Hematopoietic multipotent progenitor cell treated with erythropoietin and hydrocortisone succinate and interleukin-3 and kit ligand, for 6 days (in vitro differentiated cells): ENCODE data around the gene FBP2.
"Not testable (repeated sequence)": the region's sequence is repeated elsewhere in the genome, so short reads cannot be mapped to it uniquely, and the experiment has no call there.

Experiments used
- DNase-seq: peaks from one replicate; pipeline ENCODE4 v3.0.0-alpha.2; 2015

Gene FBP2

GRCh38 chr9:94554439-94555331, 38.9 kb downstream of the FBP2 start, which contains the start of gene PCAT7:
PCAT7 (plus strand) TSS chr9:94555083.
- peak; percentile 60 for DNase-seq

GRCh38 chr9:94554078-94554438, 39.6 kb downstream of the FBP2 start:
- DNase-seq = peak; percentile 60

GRCh38 chr9:94553029-94553938, 40.3 kb downstream of the FBP2 start:
- DNase-seq = no peak

- no peak for DNase-seq
These were observed 47.7 kb downstream of the FBP2 start for GRCh38 chr9:94545940-94546339.

DNA sequence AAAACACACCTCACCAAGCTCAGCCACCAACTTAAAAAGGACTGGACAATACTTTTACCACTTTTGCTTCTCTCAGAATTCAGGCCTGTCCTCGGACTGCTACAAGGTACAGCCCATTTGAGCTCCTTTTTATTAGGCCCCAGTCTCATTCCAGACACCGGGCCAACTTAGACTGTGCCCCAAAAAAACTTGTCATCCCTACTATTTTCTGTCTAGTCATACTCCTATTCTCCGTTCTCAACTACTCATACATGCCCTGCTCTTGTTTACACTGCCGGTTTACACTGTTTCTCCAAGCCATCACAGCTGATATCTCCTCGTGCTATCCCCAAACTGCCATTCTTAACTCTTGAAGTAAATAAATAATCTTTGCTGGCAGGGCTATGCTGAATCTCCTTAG, 49.3 kb downstream of the FBP2 start:
- DNase-seq = not testable (repeated sequence)

- no peak for DNase-seq
These were observed 54.7 kb downstream of the FBP2 start for GRCh38 chr9:94538908-94539307.

DNA sequence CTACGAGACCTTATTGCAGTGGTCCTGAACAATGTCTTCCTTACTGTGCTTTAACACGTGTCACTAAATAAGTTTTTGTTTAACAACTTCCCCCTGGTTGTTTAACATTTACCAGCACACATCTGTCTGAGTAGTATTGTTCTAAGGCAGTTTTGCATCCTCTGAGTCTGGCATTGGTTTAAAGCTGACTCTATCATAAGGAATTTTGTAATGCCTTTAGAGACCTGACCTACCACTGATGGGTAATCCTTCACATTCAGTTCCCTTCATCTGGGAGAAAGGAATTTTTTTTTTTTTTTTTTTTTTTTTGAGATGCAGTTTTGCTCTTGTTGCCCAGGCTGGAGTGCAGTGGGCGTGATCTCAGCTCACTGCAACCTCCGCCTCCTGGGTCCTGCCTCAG, 58.7 kb downstream of the FBP2 start:
- no peak for DNase-seq

DNA sequence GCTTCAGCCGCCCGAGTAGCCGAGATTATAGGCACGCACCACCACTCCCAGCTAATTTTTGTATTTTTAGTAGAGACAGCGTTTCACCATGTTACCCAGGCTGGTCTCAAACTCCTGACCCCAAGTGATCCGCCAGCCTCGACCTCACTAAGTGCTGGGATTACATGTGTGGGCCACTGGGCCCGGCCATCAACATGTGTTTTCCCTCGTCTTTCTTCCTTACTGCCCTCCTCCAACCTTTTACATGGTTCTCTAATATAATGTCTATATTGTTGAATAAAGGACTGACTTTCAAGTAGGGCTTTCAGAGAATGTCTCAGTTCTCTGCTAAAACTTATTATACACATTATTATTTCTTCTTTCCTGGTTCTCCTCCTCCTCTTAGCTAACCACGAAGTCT, 60.0 kb downstream of the FBP2 start:
- DNase-seq = no peak

GRCh38 chr9:94533155-94533554, 60.5 kb downstream of the FBP2 start:
- no peak for DNase-seq

GRCh38 chr9:94528886-94529285, 64.7 kb downstream of the FBP2 start:
- no peak for DNase-seq

GRCh38 chr9:94526951-94527350, 66.7 kb downstream of the FBP2 start:
- DNase-seq = no peak

GRCh38 chr9:94526271-94526670, 67.4 kb downstream of the FBP2 start:
- no peak for DNase-seq

GRCh38 chr9:94525396-94526035, 68.1 kb downstream of the FBP2 start:
- DNase-seq = no peak

GRCh38 chr9:94517254-94517653, 76.4 kb downstream of the FBP2 start:
- no peak for DNase-seq

DNA sequence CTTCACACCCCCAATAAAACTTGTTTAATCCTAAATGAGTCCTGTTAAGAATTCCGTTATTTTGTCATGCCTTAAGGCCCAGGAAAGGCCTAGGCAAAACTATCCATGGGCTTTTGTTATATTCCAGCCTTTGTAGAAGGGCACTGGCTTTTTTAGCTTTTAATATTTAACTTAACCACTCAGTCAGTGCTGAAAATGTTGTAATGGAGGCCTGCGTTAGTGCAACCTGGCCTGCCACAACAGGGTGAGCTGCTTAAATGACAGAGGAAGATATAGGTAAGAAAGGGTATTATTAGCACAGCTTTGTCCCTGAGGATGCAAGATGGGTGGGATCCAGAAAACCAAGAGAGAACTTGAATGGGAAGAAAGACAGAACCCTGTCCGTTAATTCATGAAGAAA, 78.9 kb downstream of the FBP2 start:
- no peak for DNase-seq

- DNase-seq = no peak
These were observed 81.7 kb downstream of the FBP2 start for GRCh38 chr9:94511955-94512265.

- no peak for DNase-seq
These were observed 82.3 kb downstream of the FBP2 start for GRCh38 chr9:94511134-94511954.
